Prostate gland (tissue), 2 donors: ENCODE data around the gene ZNF106. TPM values are rescaled to one million over a fixed set of nuclear protein-coding genes. Genes with fewer than 3 reads are reported as not detected.

ENCODE experiments used
- DNase-seq: peaks from one replicate; pipeline ENCODE4 v3.0.0-alpha.2; 2019; ENCODE audit warnings: low spot score
- H3K27ac ChIP-seq, 2 donors: fragments of 200-600 bp; sonication (generic); 2 replicates each; pipeline ENCODE4 v1.5.1; 2017 to 2019
- H3K27me3 ChIP-seq: fragments of 200-600 bp; sonication (generic); replicated peaks from 2 replicates; pipeline ENCODE4 v1.5.1; 2019; ENCODE audit not compliant: insufficient read depth
- H3K36me3 ChIP-seq, 2 donors: fragments of 200-600 bp; sonication (generic); 1 replicate in 1 of 2; 2 replicates in 1 of 2; pipeline versions ENCODE4 v1.5.1 to v1.8.1; 2017 to 2019
- H3K4me1 ChIP-seq: fragments of 200-600 bp; sonication (generic); replicated peaks from 2 replicates; pipeline ENCODE4 v1.5.1; 2019
- H3K4me3 ChIP-seq, 2 donors: fragments of 200-600 bp; sonication (generic); 2 replicates each; pipeline ENCODE4 v1.5.1; 2017 to 2019
- H3K9me3 ChIP-seq: fragments of 200-600 bp; sonication (generic); 2 replicates; pipeline ENCODE4 v1.5.1; 2017
- POLR2A ChIP-seq: fragments of 450-650 bp; IDR thresholded peaks from one replicate; pipeline ENCODE4 v1.6.1; 2016; ENCODE audit warnings: antibody characterized with exemption, mild to moderate bottlenecking
- POLR2AphosphoS5 ChIP-seq: sonication (generic); formaldehyde crosslinking; IDR thresholded peaks from one replicate; pipeline ENCODE4 v1.6.1; 2017; ENCODE audit warnings: antibody characterized with exemption
- WGBS: methylation state at CpG from one replicate; pipeline ENCODE4 v1.1.5; 2018; 5-methylcytosine and 5-hydroxymethylcytosine counted together
- intact Hi-C: fragments of 100-400 bp; cut with DNase I; formaldehyde crosslinking; loops from one replicate; pipeline ENCODE4 v1.14.2; 2022
- total RNA-seq, 2 donors: library from RNA; depleted of rRNA; stranded (reverse); fragments of >200 nt; gene quantifications; one replicate each; pipeline ENCODE4 v1.1.0, GENCODE V29; 2016
- TF ChIP-seq, protein P1 (sequence below), 4 experiments: fragments of 200-600 bp in 2 of 4; fragments of 450-650 bp in 2 of 4; sonication (generic) in 2 of 4; IDR thresholded peaks; 1 replicate in 3 of 4; 2 replicates in 1 of 4; pipeline ENCODE4 v1.5.1; 2016 to 2019; ENCODE audit warnings: antibody characterized with exemption in 4 of 4, mild to moderate bottlenecking in 2 of 4, moderate library complexity in 2 of 4

The ZNF106 gene
- total RNA-seq, 2 donors from 2014 or later: 49.5 to 79.5 TPM

DNA sequence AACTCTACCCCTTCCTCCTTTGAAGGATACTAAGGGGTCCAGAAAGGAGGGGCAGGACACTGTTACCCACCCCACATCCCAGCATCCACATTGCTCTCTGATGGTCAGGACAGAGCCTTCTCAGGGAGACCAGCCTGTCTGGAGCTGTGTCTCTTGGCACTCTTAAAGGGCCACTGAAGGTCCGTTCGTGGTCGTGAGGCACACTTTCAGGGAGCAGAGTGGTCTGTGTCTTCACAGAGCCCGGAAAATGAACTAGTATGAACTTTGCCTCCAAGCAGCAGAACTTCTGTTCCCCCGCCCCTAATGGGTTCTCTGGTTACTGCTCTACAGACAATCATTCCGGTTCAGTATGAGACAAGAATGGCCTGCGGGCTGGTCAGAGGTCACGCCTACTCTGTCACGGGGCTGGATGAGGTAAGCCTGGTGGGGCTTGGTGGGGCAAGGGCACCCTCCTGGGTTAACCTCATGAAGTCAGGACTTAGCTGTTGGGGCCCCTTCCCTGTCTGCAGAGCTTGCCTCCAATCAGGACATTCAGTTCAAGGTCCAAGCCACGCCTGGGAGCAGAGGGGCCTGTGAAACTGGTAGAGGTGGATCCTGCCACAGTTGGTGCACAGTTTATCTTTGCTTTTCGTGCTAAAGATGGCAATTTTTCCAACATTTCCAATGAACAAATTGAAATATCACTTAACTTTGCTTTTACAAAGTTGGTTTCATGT is 98.5 kb downstream of the ZNF106 start:
- DNase-seq: no peak
- intact Hi-C loops: no loop called here

DNA sequence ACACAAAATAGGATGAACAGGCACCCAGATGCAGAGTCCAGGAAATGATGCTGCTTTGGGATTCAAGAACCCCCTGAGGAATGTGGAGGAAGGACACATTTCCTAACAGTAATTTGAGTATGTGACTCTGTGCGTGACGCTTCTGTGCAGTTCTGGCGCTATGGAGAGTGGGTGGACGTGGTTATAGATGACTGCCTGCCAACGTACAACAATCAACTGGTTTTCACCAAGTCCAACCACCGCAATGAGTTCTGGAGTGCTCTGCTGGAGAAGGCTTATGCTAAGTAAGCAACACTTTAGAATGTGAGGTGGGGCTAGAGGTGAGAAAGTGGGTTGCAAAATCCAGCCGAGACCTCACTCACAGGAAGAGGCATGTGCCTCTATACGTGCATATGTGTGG is 103.3 kb downstream of the ZNF106 start:
- Histone ChIP-seq H3K9me3 (no peaks in the 10 kb centered on the region), H3K27ac (no peak overlapping the region), H3K36me3 (no peaks in the 10 kb centered on the region), H3K4me3 (no peak overlapping the region), H3K4me1 (no peaks in the 10 kb centered on the region), H3K27me3 (no peaks in the 10 kb centered on the region)
- DNase-seq: no peak
- intact Hi-C loops: no loop called here
- WGBS: 88% methylated on average over 8 of the region's 8 CpGs
- no peak for TF ChIP-seq POLR2A

More for the DNA sequence above, 98.5 kb downstream of the ZNF106 start:
- Histone ChIP-seq H3K27me3 (no peaks in the 10 kb centered on the region), H3K4me1 (no peaks in the 10 kb centered on the region), H3K9me3 (no peaks in the 10 kb centered on the region), H3K36me3 (no peaks in the 10 kb centered on the region), H3K4me3 (no peak overlapping the region), H3K27ac (no peak overlapping the region)
- TF ChIP-seq, protein P1, sequence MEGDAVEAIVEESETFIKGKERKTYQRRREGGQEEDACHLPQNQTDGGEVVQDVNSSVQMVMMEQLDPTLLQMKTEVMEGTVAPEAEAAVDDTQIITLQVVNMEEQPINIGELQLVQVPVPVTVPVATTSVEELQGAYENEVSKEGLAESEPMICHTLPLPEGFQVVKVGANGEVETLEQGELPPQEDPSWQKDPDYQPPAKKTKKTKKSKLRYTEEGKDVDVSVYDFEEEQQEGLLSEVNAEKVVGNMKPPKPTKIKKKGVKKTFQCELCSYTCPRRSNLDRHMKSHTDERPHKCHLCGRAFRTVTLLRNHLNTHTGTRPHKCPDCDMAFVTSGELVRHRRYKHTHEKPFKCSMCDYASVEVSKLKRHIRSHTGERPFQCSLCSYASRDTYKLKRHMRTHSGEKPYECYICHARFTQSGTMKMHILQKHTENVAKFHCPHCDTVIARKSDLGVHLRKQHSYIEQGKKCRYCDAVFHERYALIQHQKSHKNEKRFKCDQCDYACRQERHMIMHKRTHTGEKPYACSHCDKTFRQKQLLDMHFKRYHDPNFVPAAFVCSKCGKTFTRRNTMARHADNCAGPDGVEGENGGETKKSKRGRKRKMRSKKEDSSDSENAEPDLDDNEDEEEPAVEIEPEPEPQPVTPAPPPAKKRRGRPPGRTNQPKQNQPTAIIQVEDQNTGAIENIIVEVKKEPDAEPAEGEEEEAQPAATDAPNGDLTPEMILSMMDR (IDR thresholded peaks at IDR 0.05): no peak
- TF ChIP-seq POLR2AphosphoS5: no peak
- no peak for TF ChIP-seq POLR2A
- 90% methylated on average over 11 of the region's 11 CpGs for WGBS

DNA sequence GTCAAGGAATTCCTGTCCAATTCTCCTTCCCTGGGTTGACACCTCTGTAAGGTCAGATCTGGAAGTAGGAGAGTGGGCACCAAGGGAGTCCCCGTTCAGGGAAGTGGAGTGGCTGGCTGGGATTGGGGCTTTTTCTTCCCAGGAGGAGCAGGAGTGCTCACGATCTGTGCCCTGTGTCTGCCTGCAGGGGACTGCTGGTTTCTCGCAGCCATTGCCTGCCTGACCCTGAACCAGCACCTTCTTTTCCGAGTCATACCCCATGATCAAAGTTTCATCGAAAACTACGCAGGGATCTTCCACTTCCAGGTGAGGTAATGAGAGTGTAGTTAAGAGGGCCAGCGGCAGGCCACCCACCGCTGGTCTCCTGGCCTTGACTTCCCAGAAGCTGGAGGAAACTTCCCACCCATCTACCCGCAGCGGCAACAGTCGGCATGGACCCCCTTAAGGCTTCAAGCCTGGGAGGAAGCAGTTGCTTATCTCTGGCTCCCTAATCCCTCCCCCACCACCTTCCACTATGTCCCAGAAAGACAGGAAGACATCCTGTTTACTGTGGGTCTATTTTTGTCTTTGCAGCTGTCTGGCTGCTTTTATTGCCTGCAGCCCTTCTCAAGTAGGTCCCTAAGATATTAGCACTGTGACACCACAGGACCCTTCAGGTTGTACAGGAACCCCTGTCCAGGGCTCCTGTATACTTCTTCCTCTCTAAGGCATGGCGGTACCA is 104.8 kb downstream of the ZNF106 start:
- Histone ChIP-seq H3K4me3 (no peak overlapping the region), H3K36me3 (no peaks in the 10 kb centered on the region), H3K27me3 (no peaks in the 10 kb centered on the region), H3K9me3 (no peaks in the 10 kb centered on the region), H3K27ac (no peak overlapping the region), H3K4me1 (no peaks in the 10 kb centered on the region)
- TF ChIP-seq, protein P1 (IDR thresholded peaks at IDR 0.05): no peak
- TF ChIP-seq POLR2A (no peak), POLR2AphosphoS5 (no peak)
- DNase-seq: no peak
- intact Hi-C loops: no loop called here
- 88% methylated on average over 12 of the region's 12 CpGs for WGBS

DNA sequence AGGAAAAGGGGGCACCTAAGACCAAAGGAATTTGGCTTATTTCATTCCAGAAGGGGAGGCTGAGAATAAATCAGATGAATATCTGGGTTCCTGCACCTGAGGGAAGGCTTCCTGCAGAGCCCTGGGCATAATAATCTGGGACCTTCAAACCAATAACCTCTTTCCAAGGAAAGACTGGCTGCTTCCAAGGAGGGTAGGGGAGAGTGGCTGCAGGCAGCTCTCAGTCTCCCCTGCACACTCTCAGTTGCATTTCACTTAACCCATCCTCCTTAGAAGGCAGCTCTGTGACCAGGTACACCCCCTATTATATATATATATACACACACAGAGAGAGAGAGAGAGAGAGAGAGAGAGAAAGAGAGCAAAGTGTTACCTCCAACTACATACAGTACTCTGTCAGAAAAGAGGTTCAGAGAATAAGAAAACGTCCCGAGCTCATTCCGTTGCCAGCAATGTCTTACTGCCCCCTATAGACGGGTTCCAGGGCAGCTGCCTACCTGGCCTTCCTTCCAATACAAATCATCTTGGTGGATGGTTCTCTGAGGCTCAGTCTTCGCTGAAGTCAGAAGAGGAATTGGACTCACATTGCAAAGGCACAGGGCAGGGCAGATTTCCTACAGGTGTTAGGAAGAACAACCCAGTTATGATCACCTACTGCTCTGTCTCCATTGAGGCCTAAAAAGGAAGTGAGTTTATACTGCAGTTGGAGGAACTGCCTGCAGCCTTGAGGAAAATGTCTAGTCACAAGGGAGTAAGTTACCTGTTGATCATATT is 105.5 kb downstream of the ZNF106 start:
- H3K4me3 ChIP-seq: no peak overlapping the region
- TF ChIP-seq, protein P1 (IDR thresholded peaks at IDR 0.05): peak in 3 of 4 experiments; percentile 21 to 31 (median 28)
- TF ChIP-seq POLR2AphosphoS5 (no peak), POLR2A (no peak)
- no peak for DNase-seq
- H3K4me1 ChIP-seq: no peaks in the 10 kb centered on the region
- H3K9me3 ChIP-seq: no peaks in the 10 kb centered on the region
- H3K27me3 ChIP-seq: no peaks in the 10 kb centered on the region
- intact Hi-C loops: no loop called here
- H3K27ac ChIP-seq: no peak overlapping the region
- H3K36me3 ChIP-seq: no peaks in the 10 kb centered on the region
- WGBS: 55% methylated on average over 5 of the region's 5 CpGs

DNA sequence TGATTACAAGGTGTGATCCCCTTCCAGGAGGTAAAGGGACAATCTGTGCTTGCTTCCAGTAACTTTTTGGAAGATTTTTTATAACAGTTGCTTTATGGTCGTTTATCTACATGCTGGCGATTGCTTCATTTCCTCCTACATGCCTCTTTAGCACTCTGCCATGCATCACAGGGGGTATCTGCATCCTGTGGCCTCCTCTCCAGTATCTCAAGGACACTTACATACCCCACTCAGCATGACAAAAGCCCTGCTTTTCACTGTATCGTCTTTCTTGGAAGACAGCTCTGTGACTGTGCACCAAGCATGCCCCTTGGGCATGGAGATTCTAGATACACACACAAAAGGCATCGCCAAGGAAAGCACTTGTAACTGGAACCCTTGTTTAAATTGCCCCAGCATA is 106.3 kb downstream of the ZNF106 start:
- no peak for DNase-seq
- no peaks in the 10 kb centered on the region for H3K36me3 ChIP-seq
- TF ChIP-seq POLR2A (no peak), POLR2AphosphoS5 (no peak)
- TF ChIP-seq, protein P1 (IDR thresholded peaks at IDR 0.05): no peak
- H3K27me3 ChIP-seq: no peaks in the 10 kb centered on the region
- intact Hi-C loops: no loop called here
- no peak overlapping the region for H3K4me3 ChIP-seq
- H3K27ac ChIP-seq: no peak overlapping the region
- no peaks in the 10 kb centered on the region for H3K9me3 ChIP-seq
- no peaks in the 10 kb centered on the region for H3K4me1 ChIP-seq
- 50% methylated on average over 4 of the region's 4 CpGs for WGBS
